Pancreas (tissue), 10 donors: ENCODE results near the gene MYEOV. TPM values are rescaled to one million over a fixed set of nuclear protein-coding genes. Genes with fewer than 3 reads are reported as not detected.
A peak's percentile ranks its signal among the peaks of the same experiment; 100 is the strongest.

Source experiments
- ATAC-seq, 4 donors: fragments of 200-7000 bp; cut with Tn5 transposase; one replicate each; pipeline versions ENCODE4 v1.8.0 to v1.9.1; 2020; ENCODE audit warnings: mild to moderate bottlenecking in 4 of 4, moderate library complexity in 4 of 4
- DNase-seq, 6 donors: peaks; one replicate each; pipeline ENCODE4 v3.0.0-alpha.2; 2020
- FAIRE-seq: peaks from 2 replicates; lab custom pipeline; 2012; peaks lifted over from hg19 to GRCh38; lab: Jason Lieb, UNC
- H3K27ac ChIP-seq, 4 donors: fragments of 200-600 bp; sonication (generic); 1 replicate in 3 of 4; 2 replicates in 1 of 4; pipeline versions ENCODE4 v1.5.0 to v1.8.0; 2020
- H3K27me3 ChIP-seq, 4 donors: fragments of 200-600 bp; one replicate each; pipeline ENCODE4 v1.8.0; 2021
- H3K36me3 ChIP-seq, 3 donors: fragments of 200-600 bp; sonication (generic) in 1 of 3; one replicate each; pipeline versions ENCODE4 v1.5.0 to v1.8.0; 2020 to 2021
- H3K4me1 ChIP-seq, 3 donors: fragments of 200-600 bp; one replicate each; pipeline ENCODE4 v1.8.0; 2021
- H3K4me3 ChIP-seq, 4 donors: fragments of 200-600 bp; sonication (generic) in 2 of 4; one replicate each; pipeline versions ENCODE4 v1.5.0 to v1.8.0; 2020 to 2021
- H3K9me3 ChIP-seq, 4 donors: fragments of 200-600 bp; one replicate each; pipeline ENCODE4 v1.8.0; 2021
- CTCF ChIP-seq, 4 donors: fragments of 200-600 bp; sonication (generic) in 3 of 4; IDR thresholded peaks; one replicate each; pipeline versions ENCODE4 v1.5.0 to v1.8.0; 2021; ENCODE audit warnings: antibody characterized with exemption in 4 of 4
- WGBS, 2 donors: extraction: QIAGEN DNeasy Blood & Tissue Kit; methylation state at CpG; one replicate each; pipeline ENCODE4 v1.1.7; 2013; 5-methylcytosine and 5-hydroxymethylcytosine counted together
- intact Hi-C, 3 donors: fragments of 100-400 bp; cut with DNase I; formaldehyde crosslinking; loops; one replicate each; pipeline versions ENCODE4 v1.11.1 to v1.14.2; 2022
- polyA plus RNA-seq, 2 donors: library from polyadenylated mRNA; stranded (reverse); fragments of 200-250 nt; gene quantifications; one replicate each; pipeline ENCODE4 v1.2.3, GENCODE V29; 2013
- total RNA-seq, 6 donors: library from RNA; stranded (reverse); fragmentation: NEBNext Ultra II Directional in 4 of 6; extraction: Animal tissue kit (Norgen Biotek cat#: 25700) in 4 of 6; gene quantifications; one replicate each; pipeline versions ENCODE4 v1.2.1 to v1.2.4, GENCODE V29; 2021 to 2023
- donor health status: healthy with polysubstance abuse.
- donor health status: DM: no; HTN: no; CAD: no; lungs with moderate emphysema.
- donor health status: DM: no; HTN: no; CAD: no.
- donor health status: control.
- donor health status: control.
- donor health status: Bipolar disorder and iron deficiency.
- donor health status: DM: yes; HTN: yes; CAD: no.
- donor health status: DM: no; HTN: no; CAD: no.
- donor health status: DM: no; HTN: no; CAD: no.
- donor health status: DM: yes; HTN: yes; CAD: no.

Gene MYEOV
- total and polyA plus RNA-seq, 8 donors: 0.37 to 3.8 (median 3.2) TPM; not detected in 1

GRCh38 chr11:69252490-69252837, 41.5 kb upstream of the MYEOV start:
- FAIRE-seq: no peak

GRCh38 chr11:69253028-69253427, 40.9 kb upstream of the MYEOV start:
- DNase-seq (no peak), FAIRE-seq (no peak), ATAC-seq (peak in 1 of 4 donors; percentile 6)
- Histone ChIP-seq H3K27ac (peak overlapping the region; percentile 62 to 76 (median 72)), H3K27me3 (no peaks in the 10 kb centered on the region), H3K4me3 (no peak overlapping the region), H3K4me1 (peaks cover 0 to 13% (median 13%) of the 10 kb centered on the region in 3 donors), H3K9me3 (no peaks in the 10 kb centered on the region), H3K36me3 (no peaks in the 10 kb centered on the region)
- no peak for TF ChIP-seq CTCF (IDR thresholded peaks at IDR 0.05)
- intact Hi-C loops: no loop called here

More at GRCh38 chr11:69252490-69252837, 41.5 kb upstream of the MYEOV start:
- H3K4me3 ChIP-seq: no peak overlapping the region
- intact Hi-C loops: no loop called here
- H3K4me1 ChIP-seq: peaks cover 0 to 13% (median 13%) of the 10 kb centered on the region in 3 donors
- H3K27ac ChIP-seq: peak overlapping the region; percentile 62 to 76 (median 72)
- DNase-seq (no peak), ATAC-seq (no peak)
- TF ChIP-seq CTCF (IDR thresholded peaks at IDR 0.05): no peak
- no peaks in the 10 kb centered on the region for H3K27me3 ChIP-seq
- H3K36me3 ChIP-seq: no peaks in the 10 kb centered on the region
- WGBS, 2 donors: 38 to 43% methylated on average over 9 of the region's 9 CpGs
- no peaks in the 10 kb centered on the region for H3K9me3 ChIP-seq

- ATAC-seq: no peak
- H3K4me1 ChIP-seq: peaks cover 0 to 5% (median 3%) of the 10 kb centered on the region in 3 donors
- no peak for DNase-seq
- FAIRE-seq: no peak
- intact Hi-C loops: no loop called here
- H3K27ac ChIP-seq: no peak overlapping the region
- no peaks in the 10 kb centered on the region for H3K9me3 ChIP-seq
- H3K4me3 ChIP-seq: no peak overlapping the region
- no peaks in the 10 kb centered on the region for H3K27me3 ChIP-seq
- TF ChIP-seq CTCF (IDR thresholded peaks at IDR 0.05): no peak
- no peaks in the 10 kb centered on the region for H3K36me3 ChIP-seq
- 72 to 77% methylated on average over 5 of the region's 5 CpGs for WGBS, 2 donors
Observed at GRCh38 chr11:69257134-69257533, 36.8 kb upstream of the MYEOV start.

- TF ChIP-seq CTCF (IDR thresholded peaks at IDR 0.05): no peak
- no peak for ATAC-seq
- intact Hi-C loops: no loop called here
- no peak for DNase-seq
- no peak overlapping the region for H3K4me3 ChIP-seq
- WGBS, 2 donors: 73 to 86% methylated on average over 6 of the region's 6 CpGs
- FAIRE-seq: no peak
- H3K27me3 ChIP-seq: no peaks in the 10 kb centered on the region
- no peaks in the 10 kb centered on the region for H3K36me3 ChIP-seq
- H3K9me3 ChIP-seq: no peaks in the 10 kb centered on the region
- H3K4me1 ChIP-seq: no peaks in the 10 kb centered on the region
- H3K27ac ChIP-seq: no peak overlapping the region
Observed at GRCh38 chr11:69257838-69258658, 35.9 kb upstream of the MYEOV start.

GRCh38 chr11:69259096-69259495, 34.9 kb upstream of the MYEOV start:
- intact Hi-C loops: no loop called here
- Histone ChIP-seq H3K9me3 (no peaks in the 10 kb centered on the region), H3K36me3 (no peaks in the 10 kb centered on the region), H3K4me3 (no peak overlapping the region), H3K27ac (no peak overlapping the region), H3K27me3 (no peaks in the 10 kb centered on the region), H3K4me1 (no peaks in the 10 kb centered on the region)
- TF ChIP-seq CTCF (IDR thresholded peaks at IDR 0.05): no peak
- 45 to 55% methylated on average over 2 of the region's 2 CpGs for WGBS, 2 donors
- no peak for DNase-seq
- ATAC-seq: no peak
- no peak for FAIRE-seq
